HG02852 (cell line): Measurements from ENCODE around the gene SATB2.
A peak's percentile ranks its signal among the peaks of the same experiment; 100 is the strongest.

ENCODE experiments used
- ATAC-seq: cut with Tn5 transposase; IDR thresholded peaks from one replicate; pipeline ENCODE4 v1.9.1; 2021; ENCODE audit warnings: mild to moderate bottlenecking, moderate library complexity; ENCODE audit not compliant: unreplicated experiment

The SATB2 gene

DNA sequence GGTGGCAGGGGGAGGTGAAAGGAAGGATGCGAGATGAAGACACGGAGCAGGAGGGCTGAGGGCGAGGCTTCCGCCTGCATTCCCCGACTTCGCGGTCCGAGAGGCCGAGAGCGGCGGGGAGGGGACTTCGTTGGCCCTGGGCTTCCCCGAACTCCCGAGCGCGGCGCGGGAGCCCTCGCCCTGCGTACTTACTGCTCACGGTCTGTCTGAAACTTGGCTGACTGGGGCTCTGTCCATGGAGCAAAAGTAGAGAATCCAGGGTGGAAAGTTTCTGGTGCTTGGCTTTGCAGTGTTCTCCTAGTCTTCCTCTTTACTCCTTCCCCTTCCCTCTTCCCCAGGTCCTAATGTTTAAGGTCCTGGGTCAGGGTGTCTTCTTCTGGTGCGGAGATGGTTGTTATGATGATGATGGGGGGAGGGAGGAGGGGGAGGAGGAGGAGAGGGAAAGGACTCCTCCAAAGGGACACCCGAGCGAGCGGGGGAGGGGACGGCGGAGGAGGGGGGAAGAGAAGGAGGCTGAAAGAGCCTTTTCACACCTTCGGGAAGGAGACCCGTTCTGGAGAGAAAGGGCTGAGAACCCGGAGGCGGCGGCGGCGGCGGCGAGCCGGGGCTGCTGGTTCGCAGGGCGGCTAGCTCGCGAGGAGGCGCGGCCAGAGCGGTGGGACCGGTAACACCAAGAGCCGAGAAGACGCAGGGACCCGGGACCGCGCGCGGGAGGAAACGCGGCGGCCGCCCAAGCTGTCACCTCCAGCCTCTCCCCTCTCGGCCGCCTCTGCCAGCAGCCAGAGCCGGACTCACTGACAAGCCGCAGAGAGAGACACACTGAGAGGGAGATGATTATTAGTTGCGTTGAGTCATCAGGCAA, at the start of gene SATB2:
Gene SATB2 (minus strand): TSS at position 793 of the 862 bp plus-strand sequence. CDS start 1,902 bp downstream, outside the sequence.
- no peak for ATAC-seq

DNA sequence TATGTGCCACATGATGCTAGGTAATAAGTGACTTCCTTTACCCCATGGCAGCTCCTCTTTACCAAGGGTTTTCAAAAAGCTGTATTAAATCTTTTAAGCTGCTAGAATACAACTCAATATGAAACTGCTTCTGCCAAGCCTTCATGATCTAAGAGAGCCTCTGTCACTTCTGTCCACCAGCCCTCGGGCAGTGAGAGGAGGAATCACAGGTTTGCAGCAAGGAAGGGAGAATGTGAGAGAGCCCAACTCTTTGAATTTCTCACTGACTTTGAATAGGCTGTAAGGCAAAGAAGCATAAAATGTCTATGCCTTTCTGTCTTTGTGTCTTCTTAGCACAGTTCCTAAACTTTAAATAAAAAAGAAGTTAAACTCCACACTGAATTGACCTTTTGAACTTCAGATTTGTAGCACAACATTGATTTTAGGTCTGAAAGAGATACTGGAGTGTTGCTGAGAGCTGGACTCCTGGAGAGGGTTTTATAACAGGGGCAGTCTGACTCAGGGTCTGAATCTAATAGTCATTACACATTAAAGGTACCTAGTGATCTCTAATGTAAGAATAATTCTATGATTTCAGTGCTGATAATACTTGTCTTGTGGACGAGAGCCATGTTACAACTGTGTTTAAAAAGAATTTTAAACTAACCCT, 48.1 kb upstream of the SATB2 start:
- no peak for ATAC-seq

DNA sequence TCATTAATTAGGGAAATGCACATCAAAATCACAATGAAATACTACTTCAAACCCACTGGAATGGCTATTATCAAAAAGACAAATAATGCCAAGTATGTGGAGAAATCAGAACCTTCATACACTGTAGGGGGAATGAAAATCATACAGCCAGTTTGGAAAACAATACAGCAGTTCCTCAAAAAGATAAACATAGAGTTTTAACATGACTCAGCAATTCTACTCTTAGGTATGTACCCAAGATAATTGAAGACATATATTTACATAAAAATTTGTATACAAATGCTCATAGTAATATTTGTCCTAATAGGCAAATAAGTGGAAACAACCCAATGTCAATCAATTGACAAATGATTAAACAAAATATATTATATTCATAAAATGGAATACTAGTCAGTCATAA, 45.4 kb upstream of the SATB2 start:
- no peak for ATAC-seq

DNA sequence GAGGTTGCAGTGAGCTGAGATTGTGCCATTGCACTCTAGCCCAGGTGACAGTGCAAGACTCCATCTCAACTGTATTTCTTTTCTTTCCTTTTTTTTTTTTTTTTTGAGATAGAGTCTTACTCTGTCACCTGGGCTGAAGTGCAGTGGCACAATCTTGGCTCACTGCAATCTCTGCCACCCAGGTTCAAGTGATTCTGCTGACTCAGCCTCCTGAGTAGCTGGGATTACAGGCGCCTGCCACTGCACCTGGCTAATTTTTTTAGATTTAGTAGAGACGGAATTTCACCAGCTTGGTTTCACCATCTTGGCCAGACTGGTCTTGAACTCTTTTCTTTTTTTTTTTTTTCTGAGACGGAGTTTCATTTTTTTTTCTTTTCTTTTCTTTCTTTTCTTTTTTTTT, 41.3 kb upstream of the SATB2 start:
- no peak for ATAC-seq

DNA sequence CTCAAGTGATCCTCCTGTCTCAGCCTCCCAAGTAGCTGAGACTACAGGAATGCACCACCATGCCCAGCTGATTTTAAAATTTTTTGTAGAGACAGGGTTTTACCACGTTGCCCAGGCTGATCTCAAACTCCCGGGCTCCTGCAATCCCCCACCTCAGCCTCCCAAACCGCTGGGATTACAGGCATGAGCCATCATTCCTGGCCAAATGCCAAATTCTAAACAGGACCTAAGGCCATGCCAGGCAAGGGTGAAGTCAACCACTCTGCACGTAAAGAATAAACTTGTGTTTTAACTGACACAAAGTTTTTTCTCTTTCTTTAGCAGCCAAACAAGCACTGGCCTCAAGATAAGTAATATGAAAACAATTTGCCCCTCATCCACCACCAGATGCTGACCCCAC, 37.4 kb upstream of the SATB2 start:
- ATAC-seq = no peak

DNA sequence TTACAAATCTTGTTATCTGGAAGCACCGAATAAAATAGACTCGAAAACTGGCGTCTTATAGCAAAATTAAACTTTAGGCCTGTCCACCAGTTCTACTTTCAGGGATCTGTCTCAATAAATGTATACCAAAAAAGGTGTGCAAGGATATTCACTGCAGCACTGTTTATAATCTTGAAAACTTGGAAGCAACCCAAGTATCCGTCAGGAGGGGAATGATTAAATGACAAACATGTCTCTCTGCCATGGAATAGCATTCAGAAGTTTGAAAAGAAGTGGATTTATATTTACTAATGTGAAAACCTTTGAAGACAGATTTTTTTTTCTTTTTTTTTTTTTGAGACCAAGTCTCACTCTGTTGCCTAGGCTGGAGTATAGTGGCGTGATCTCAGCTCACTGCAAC, 32.3 kb upstream of the SATB2 start:
- ATAC-seq = no peak

DNA sequence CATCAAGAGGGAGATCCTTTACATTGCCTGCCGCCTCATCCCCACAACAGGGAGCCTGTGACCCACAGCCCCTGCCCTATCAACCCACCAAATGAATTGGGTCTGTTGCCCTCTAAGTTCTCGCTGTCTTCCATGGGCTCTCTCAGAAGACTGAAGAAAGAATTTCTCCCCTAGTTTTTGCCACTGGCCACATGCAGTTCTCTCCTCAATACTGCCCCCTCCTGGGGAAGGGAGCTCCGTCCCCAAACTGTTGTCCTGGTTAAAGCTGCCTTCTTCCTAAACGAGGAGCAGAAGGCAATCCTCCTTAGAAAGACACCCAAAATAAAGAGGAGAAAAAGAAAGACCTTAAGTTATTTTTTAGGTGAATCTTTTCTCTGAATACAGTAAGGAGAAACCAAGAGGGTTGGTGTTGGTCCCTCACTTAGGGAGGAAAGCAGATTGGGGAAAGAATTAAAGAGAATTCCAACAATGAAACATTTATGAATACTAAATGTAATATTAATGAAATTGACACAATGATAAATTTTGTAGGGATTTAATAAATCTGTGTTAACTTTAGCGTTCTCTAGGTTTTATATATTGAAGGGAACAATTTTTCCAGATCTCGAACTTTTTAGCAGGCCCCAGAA, 31.1 kb upstream of the SATB2 start:
- ATAC-seq = peak; percentile 74

DNA sequence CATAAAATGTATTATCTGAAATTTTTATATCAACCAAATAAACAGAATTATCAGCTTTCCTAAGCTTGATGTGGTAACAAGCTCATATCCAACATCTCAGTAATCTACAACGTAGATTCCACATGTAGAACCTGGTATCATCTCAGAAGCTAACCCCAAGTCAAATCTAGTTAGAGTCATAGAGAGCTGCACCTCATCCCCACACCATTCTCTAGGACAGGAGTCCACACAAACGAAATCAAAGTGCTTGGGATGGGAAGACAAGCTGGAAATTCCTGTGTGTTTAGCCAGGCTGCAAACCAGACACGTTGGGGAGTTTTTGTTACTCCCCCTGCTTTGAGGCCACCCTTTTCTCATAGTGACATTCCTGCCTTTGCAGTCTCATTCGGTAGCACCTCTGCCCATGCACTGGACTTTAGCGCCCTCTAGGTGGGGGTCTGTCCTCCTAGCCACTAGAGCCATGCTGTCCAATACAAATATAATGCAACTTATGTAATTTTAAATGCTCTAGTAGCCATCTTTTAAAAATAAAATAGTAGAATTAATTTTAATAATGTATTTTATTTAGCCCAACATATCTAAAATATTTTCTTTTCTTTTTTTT, 28.1 kb upstream of the SATB2 start:
- peak; percentile 53 for ATAC-seq

DNA sequence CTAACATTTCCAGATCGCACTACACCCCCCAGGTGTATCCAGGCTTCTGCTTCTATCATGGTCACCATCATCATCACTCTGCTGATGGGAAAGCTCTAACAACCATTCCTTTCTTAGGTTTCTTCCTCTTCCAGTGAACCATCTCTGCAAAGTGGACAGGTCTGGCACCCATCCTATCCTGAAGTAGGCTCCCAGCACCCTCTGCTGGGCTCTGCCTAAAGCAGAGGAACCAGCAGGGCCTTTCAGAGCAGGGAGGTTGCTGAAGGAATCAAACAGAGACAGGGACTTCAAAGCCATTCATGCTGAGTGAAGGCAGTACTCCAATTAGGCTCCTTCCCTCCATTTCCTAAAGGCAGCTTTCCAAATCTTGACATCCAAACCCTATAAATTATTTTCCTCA, 27.2 kb upstream of the SATB2 start:
- no peak for ATAC-seq

DNA sequence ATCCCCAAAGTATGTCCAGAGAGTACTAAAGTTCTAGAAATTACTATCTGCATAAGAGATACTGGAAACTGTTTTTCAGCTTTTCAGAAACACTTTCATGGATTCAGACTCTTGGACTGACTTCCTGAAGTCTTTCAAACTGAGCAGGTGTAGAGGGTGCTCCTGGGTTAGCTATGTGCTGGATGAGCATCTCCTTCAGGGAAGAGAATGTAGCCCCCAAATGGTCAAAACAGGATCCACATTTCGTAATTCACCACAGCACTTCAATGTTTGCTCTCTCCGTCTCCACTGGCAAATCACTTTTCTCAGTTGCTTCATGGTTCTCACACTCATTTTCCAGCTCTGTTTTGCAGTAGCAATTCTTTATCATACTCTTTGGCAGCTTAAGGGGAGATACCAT, 23.2 kb upstream of the SATB2 start:
- no peak for ATAC-seq

DNA sequence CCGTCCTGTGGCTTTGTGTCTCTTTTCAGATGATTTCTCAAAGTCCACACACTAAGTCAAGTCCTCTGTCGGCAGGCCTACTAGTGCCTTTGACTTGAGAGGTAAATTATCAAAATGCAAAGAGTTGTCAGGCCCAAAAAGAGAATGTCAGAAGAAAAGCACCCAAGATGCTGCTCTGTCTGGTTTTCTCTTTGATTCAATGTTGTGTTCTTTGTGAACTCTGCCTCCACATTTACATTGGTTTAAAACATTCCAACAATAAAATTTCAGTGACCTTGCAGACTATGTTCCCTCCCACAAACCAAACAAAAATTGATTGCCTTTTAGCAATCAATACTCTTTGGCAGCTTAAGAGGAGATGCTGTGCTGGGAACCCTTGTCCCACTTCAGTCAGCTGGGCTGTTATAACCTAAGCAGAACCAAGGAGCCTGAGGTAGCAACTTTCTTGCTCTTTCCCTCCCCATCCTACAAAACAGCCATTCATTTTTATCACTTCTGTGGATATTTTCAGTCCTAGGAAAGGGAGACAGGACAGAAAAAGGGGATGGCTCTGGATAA, 19.6 kb upstream of the SATB2 start:
- ATAC-seq = no peak

DNA sequence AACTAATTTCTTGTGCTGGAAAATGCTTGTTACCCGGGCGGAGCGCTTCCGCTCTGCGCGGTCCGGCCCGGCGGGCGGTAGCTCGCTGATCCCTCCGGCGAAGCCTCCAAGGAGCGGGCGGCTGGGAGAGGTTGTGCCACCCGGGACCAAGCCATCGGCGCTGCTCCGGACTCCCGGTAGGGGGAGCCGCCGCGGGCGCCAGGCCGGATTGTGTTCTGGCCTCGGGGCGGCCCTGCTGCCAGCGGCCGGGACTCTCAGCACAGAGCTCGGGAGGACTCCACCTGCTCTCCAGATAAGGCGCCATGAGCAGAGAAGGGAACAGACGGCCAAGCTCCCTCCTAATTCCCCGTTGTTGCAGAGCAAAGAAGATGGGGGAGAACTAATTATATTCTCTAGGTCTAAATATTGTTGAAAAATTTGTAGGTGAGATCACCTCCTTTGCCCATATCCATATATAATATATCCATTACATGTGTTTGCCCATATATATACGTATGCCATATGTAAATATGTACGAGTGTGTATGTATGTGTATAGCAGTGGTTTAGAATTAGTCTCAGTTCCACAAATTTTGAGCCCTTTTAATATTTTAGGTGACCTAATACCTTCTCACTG, 13.8 kb upstream of the SATB2 start:
- peak; percentile 67 for ATAC-seq

DNA sequence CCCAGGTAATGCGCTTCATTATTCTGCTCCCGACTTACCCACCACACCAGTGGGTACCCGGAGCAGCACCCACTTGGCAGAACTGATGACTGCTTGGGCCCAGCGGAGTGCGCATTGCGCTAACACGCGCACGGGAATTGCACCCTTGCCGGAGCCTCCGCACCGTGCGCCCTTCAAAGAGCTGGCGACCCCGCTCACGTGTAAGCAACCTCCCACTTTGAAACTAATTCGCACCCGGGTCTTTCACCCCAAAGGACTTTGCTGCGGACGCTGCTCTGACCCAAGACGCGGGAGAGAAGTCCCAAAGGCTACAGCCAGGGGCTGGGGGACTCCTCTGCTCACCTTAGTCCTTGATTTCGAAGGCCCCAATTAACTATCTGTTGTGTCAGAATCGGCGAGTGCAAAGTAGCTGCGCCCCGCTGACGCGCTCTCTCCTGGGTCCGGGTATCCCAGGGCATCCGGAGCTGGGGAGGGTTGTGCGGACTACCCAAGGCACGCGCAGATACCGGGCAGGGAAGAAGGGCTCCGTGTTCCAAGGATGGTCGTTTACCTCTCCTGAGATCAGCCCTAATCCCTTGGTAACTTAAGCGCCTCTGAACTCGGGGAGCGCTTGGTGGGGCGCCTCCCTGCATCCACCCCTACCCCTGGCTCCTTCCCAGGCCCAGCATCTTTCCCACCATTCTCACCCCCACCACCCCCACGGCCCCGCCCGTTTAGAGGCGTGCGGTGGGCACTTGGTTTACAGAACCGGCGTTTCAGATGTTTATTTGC, 13.1 kb upstream of the SATB2 start:
- peak; percentile 17 for ATAC-seq

DNA sequence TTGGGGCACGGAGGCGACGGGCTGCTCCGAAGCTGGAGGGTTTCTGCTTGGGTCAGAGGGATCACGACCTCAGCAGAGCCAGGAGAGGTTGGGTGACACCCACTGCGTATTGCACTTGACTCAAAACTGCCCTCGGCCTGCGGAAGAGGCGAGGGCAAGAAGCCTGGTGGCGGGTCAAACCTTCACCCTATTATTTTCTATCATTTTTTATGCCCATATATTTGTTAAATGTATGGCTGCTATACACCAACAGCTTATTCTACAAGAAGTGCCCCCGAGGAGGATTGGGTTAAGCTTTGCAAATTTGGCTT, 12.6 kb upstream of the SATB2 start:
- ATAC-seq = no peak

DNA sequence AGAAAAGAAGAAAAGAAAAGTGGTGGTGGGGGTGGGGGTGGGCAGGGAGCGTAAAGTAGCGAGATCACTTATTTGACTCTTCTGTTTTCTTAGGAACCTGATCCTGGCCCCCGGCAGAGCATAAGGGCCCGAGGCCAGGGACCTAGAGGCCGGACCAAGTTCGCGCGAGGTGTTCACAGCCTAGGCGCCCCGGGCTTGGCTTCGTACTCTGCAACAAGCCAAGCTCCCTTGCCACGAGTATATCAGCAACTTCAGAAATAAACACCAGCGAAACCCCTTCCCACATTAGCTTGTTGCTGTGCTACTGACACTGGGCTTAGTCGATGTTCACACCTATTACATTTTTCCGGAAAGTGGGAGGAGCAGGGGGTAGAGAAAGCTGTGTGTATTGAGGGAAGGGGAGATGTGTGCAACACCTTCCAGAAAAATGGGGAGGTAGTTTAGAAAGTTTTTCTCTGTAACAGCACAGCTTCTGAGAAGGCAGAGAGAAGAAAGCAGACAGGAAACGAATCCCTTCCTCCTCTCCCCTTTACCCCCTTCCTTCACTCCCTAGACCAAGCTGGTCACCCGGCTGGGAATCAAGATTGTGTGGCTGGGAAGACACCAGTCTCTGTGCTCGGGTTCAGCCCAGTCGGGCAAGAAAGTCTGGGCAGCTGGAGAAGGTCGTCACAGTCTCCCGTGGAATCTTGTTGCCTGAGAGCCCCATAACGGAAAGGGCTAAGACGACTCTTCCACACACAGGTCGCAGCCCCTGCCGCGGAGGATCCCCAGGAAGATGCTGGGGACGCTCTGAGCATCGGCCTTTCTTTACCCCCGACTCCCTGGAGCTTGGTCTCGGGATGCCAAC, 12.0 kb upstream of the SATB2 start:
- no peak for ATAC-seq

DNA sequence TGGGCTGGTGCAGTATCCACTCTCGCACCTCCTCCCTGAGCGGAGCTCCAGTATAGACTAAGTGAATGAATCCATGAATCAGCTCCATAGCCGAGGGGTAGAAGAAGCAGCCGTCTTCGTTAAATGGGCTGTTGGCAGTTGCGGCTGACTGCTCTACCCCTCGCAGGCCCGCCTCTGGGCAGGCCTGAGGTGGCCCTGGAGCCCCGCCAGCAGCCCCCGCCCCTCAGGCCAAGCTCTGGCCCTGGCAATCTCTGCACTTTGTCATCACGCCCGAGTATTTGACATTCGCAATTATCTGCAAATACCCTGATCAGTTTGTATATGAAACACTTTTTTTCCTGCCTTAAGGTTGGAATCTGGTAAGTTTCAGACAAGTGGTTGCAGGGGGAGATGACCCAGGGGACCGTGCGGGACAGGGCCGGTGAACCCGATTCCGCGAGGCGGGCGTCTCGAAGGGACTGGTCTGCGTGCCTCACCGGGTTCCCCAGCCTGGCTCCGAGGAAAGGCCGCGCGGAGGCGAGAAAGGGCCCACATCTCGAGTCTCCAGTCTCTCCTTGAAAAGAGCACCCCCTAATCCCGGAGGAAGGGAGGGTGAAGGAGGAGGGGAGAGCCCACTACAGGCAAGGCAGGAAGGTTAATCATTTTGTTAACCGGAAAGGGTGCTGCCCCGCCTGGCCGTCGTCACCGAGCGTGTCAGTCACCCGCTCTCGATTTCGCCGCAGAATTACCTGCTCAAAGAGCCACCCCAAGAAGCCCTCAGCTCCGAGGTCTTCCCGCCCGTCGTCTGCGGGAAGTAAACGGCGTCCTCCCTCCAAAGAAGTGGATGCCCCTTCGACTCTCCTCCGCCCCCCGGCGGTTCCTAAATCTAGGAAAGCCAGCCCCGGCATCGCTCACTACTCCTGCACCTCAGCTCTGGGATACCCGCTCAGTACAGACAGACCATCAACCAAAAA, 11.1 kb upstream of the SATB2 start:
- no peak for ATAC-seq

DNA sequence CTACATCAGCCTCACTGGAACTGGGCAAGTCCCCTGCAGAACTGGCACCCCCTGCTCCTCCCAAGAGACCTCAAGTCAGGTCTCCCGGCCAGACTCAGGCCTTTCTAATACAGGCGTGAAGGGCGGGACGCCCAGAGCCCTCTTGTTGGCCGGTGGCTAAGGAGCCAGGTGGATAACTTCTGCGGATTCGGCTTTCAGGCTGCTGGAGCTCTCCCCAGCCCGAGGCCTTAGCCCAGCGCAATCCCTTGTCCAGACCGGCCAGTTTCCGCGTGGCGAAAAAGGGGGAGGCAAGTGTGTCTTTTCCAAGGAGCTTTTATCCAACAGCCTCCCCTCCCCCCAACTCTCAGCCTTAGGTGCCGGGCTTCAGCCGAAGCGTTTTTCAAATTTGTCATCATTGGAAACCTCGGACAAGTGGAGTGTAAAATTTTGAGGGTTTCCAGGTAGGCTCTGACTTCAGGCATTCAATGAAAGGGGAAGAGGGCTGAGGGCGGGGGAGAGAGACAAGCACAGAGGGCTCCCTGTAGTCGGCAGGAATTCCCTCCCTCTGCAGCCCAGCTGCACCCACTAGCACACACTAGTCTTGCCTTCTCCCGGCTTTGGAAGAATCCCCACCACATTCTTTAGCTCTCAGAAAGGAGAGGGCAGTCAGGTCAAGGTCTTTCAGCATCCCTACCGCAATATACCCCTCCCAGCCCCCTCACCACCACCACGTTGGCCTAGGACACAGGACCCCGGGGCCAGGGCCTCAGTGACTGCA, 9.5 kb upstream of the SATB2 start:
- no peak for ATAC-seq

DNA sequence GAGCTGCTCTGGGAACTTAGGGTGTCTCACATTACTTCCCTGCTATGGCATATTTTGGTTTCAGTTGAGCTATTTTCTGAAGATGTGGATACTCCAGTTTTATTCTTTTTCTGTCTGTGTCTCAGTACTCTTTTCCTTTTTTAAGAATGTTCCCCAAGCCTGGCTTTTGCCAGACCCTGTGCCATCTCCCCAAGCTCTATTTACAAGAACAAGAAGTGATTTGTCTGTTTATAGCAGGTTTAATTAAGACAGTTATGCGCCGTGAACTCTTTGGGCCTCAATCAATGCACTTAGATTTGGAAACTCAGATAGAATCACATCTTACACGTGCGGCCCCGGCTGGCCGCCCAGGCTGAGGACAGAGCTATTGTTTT, 8.9 kb upstream of the SATB2 start:
- no peak for ATAC-seq
